PC-3 (cell line): Measurements from ENCODE around the gene CTNNA2. TPM values are rescaled to one million over a fixed set of nuclear protein-coding genes. Genes with fewer than 3 reads are reported as not detected.

Experiments
- ATAC-seq: fragments of 200-7000 bp; cut with Tn5 transposase; 2 replicates; pipeline ENCODE4 v1.9.1; 2020; ENCODE audit warnings: mild to moderate bottlenecking, moderate library complexity
- BruUV-seq: library from RNA; stranded (reverse); fragments of 400-500 nt; replicated peaks from 2 replicates; lab custom pipeline; 2021; lab: Mats Ljungman, UMichigan
- CTCF ChIA-PET: fragments of 300-600 bp; sonication (Branson Sonifier 250); formaldehyde crosslinking; loops from one replicate; lab custom pipeline; 2022; ENCODE audit warnings: antibody characterized with exemption; lab: Charles Lee
- POLR2A ChIA-PET: fragments of 300-600 bp; sonication (Branson Sonifier 250); formaldehyde crosslinking; loops from one replicate; lab custom pipeline; 2022; ENCODE audit warnings: antibody characterized with exemption; ENCODE audit not compliant: unreplicated experiment; lab: Charles Lee
- DNase-seq: peaks from one replicate; pipeline ENCODE4 v3.0.0-alpha.2; 2015
- H2AFZ ChIP-seq: fragments of 300-600 bp; sonication (generic); 2 replicates; pipeline ENCODE4 v1.6.0; 2016; ENCODE audit warnings: antibody characterized with exemption, low read length
- H3F3A ChIP-seq: fragments of 300-600 bp; sonication (generic); one replicate; pipeline ENCODE4 v1.6.0; 2017; ENCODE audit warnings: antibody characterized with exemption, low read length, control low read depth, mild to moderate bottlenecking; ENCODE audit not compliant: unreplicated experiment
- H3K27ac ChIP-seq: fragments of 300-600 bp; sonication (generic); 2 replicates; pipeline ENCODE4 v1.5.1; 2016; ENCODE audit warnings: mild to moderate bottlenecking, low read length
- H3K27me3 ChIP-seq: fragments of 300-600 bp; sonication (generic); 2 replicates; pipeline ENCODE4 v1.6.1; 2016; ENCODE audit warnings: low read length, mixed read lengths
- H3K36me3 ChIP-seq: fragments of 300-600 bp; sonication (generic); 2 replicates; pipeline ENCODE4 v1.6.1; 2016; ENCODE audit warnings: low read depth, mixed run types, low read length, mixed read lengths
- H3K4me1 ChIP-seq: fragments of 300-600 bp; sonication (generic); 2 replicates; pipeline ENCODE4 v1.5.1; 2016; ENCODE audit warnings: low read length; ENCODE audit not compliant: insufficient read depth
- H3K4me2 ChIP-seq: fragments of 300-600 bp; sonication (generic); 2 replicates; pipeline ENCODE4 v1.6.0; 2016; ENCODE audit warnings: low read length
- H3K4me3 ChIP-seq: fragments of 300-600 bp; sonication (generic); 2 replicates; pipeline ENCODE4 v1.5.1; 2016; ENCODE audit warnings: mild to moderate bottlenecking, low read length, mixed read lengths
- H3K79me2 ChIP-seq: fragments of 300-600 bp; sonication (generic); 2 replicates; pipeline ENCODE4 v1.6.1; 2017; ENCODE audit warnings: low read length, mixed read lengths
- H3K9ac ChIP-seq: fragments of 300-600 bp; sonication (generic); 2 replicates; pipeline ENCODE4 v1.6.0; 2016; ENCODE audit warnings: mild to moderate bottlenecking, low read length
- H3K9me2 ChIP-seq: fragments of 300-600 bp; sonication (generic); replicated peaks from 2 replicates; pipeline ENCODE4 v1.6.1; 2016; ENCODE audit warnings: mixed run types, low read length, mixed read lengths
- H3K9me3 ChIP-seq: fragments of 300-600 bp; sonication (generic); 2 replicates; pipeline ENCODE4 v1.6.1; 2016; ENCODE audit warnings: low read length, mixed read lengths
- H4K20me1 ChIP-seq: fragments of 300-600 bp; sonication (generic); 2 replicates; pipeline ENCODE4 v1.6.1; 2016; ENCODE audit warnings: low read length, mixed read lengths
- EZH2 ChIP-seq: fragments of 300-600 bp; sonication (generic); IDR thresholded peaks from one replicate; pipeline ENCODE4 v1.6.1; 2017; ENCODE audit warnings: antibody characterized with exemption, mild to moderate bottlenecking, low read length; ENCODE audit not compliant: unreplicated experiment
- EZH2phosphoT487 ChIP-seq: fragments of 300-600 bp; sonication (generic); IDR thresholded peaks from 2 replicates; pipeline ENCODE4 v1.6.1; 2018; ENCODE audit warnings: mild to moderate bottlenecking, antibody characterized with exemption, low read length, borderline replicate concordance
- intact Hi-C: fragments of 100-400 bp; cut with micrococcal nuclease; formaldehyde crosslinking; loops from 2 replicates; pipeline ENCODE4 v1.9.0; 2023
- total RNA-seq: library from RNA; depleted of rRNA; stranded (reverse); fragments of >200 nt; gene quantifications from 2 replicates; pipeline ENCODE4 v1.2.3, GENCODE V29; 2014
- TF ChIP-seq, protein P1 (sequence below): fragments of 300-600 bp; sonication (generic); conservative IDR thresholded peaks from 2 replicates; pipeline ENCODE4 v1.5.1; 2017; ENCODE audit warnings: antibody characterized with exemption, low read depth, mild to moderate bottlenecking, low read length

Gene CTNNA2
- total RNA-seq, 1 experiment from 2014 or later = not detected

DNA sequence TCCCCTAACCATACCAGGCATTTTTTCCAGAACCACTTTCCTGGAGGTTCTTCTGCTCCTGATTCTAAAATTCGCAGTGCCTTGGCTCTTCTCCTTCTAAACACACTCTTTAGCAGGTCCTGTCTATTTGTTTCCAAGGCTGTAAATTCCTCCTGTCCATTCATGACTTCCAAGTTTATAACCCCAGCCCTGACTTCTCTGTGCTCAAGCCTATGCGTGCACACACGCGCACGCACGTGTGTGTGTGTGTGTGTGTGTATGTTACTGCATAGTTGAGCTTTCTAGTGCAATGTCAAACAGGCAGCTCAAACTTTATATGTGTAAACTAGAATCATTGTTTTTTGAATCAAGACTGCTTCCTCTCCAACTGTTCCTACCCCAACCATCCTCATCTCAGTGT lies 454.0 kb downstream of the CTNNA2 start:
- Histone ChIP-seq H3K4me1 (no peaks in the 10 kb centered on the region), H2AFZ (no peak overlapping the region), H3K4me3 (no peak overlapping the region), H4K20me1 (no peaks in the 10 kb centered on the region), H3K27ac (no peak overlapping the region), H3K79me2 (no peaks in the 10 kb centered on the region), H3K4me2 (no peak overlapping the region), H3K9me2 (no peaks in the 10 kb centered on the region), H3K9me3 (peaks cover 4% of the 10 kb centered on the region; the same call in 1 of the 2 replicates), H3K9ac (no peak overlapping the region), H3K27me3 (no peaks in the 10 kb centered on the region), H3K36me3 (no peaks in the 10 kb centered on the region), H3F3A (no peaks in the 10 kb centered on the region)
- ChIA-PET POLR2A (no interaction called here), CTCF (no interaction called here)
- no TSS peak for BruUV-seq
- no peak for TF ChIP-seq EZH2phosphoT487
- ATAC-seq = no peak
- intact Hi-C loops = no loop called here
- no peak for DNase-seq

DNA sequence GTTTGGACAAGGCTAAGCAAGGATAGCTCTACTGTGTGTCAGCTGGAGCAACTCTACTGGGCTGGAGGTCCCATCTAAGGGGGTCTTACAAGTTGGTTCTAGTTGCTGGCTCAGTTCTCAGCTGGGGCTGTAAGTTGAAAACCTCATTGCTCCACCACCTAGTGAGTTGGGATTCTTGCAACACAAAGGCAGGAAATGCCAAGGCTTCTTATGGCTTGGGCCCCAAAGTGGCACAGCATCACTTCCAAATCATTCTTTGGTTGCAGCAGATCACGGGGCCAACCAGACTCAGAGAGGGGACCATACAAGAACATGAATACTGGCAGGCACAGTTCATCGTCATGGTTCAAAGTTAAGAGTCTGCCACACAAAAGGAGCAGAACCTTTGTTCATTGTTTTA lies 459.0 kb downstream of the CTNNA2 start:
- Histone ChIP-seq H3K9me3 (no peaks in the 10 kb centered on the region), H3K36me3 (no peaks in the 10 kb centered on the region), H4K20me1 (no peaks in the 10 kb centered on the region), H3K4me3 (no peak overlapping the region), H3K9me2 (no peaks in the 10 kb centered on the region), H3K4me1 (no peaks in the 10 kb centered on the region), H3F3A (no peaks in the 10 kb centered on the region), H3K79me2 (no peaks in the 10 kb centered on the region), H3K9ac (no peak overlapping the region), H3K27ac (no peak overlapping the region), H2AFZ (no peak overlapping the region), H3K27me3 (no peaks in the 10 kb centered on the region), H3K4me2 (no peak overlapping the region)
- CTCF ChIA-PET = no interaction called here
- BruUV-seq = no TSS peak
- TF ChIP-seq EZH2 = no peak
- TF ChIP-seq, protein P1, sequence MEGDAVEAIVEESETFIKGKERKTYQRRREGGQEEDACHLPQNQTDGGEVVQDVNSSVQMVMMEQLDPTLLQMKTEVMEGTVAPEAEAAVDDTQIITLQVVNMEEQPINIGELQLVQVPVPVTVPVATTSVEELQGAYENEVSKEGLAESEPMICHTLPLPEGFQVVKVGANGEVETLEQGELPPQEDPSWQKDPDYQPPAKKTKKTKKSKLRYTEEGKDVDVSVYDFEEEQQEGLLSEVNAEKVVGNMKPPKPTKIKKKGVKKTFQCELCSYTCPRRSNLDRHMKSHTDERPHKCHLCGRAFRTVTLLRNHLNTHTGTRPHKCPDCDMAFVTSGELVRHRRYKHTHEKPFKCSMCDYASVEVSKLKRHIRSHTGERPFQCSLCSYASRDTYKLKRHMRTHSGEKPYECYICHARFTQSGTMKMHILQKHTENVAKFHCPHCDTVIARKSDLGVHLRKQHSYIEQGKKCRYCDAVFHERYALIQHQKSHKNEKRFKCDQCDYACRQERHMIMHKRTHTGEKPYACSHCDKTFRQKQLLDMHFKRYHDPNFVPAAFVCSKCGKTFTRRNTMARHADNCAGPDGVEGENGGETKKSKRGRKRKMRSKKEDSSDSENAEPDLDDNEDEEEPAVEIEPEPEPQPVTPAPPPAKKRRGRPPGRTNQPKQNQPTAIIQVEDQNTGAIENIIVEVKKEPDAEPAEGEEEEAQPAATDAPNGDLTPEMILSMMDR = no peak
- TF ChIP-seq EZH2phosphoT487 = no peak
- intact Hi-C loops = no loop called here
- ATAC-seq = no peak
- POLR2A ChIA-PET = no interaction called here
- no peak for DNase-seq

DNA sequence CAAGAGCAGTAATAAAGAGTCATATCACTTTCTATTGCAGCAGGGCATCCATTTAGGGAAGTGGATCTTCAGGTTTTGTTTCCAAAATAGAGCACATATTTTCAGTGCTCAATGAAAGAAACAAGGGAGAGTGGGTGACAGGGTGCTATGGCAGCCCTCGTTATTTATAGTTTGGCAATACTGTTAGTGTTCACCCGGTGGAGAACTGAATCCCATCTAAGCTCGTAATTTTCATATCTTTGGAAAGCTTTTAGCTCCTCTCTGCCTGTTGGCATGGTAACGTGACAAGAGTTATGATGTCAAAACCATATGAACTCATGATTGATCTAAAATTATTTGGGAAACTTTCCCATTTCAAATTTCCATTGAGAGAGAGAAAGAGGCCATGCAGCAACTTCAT lies 459.8 kb downstream of the CTNNA2 start:
- POLR2A ChIA-PET = no interaction called here
- ATAC-seq = no peak

More for the DNA sequence above, 459.8 kb downstream of the CTNNA2 start:
- TF ChIP-seq, protein P1 = no peak
- TF ChIP-seq EZH2phosphoT487 (no peak), EZH2 (no peak)
- Histone ChIP-seq H3K36me3 (no peaks in the 10 kb centered on the region), H3K9ac (no peak overlapping the region), H3K4me2 (no peak overlapping the region), H3K4me3 (no peak overlapping the region), H3K27ac (no peak overlapping the region), H3K4me1 (no peaks in the 10 kb centered on the region), H3K9me3 (no peaks in the 10 kb centered on the region), H3F3A (no peaks in the 10 kb centered on the region), H3K9me2 (no peaks in the 10 kb centered on the region), H3K79me2 (no peaks in the 10 kb centered on the region), H4K20me1 (no peaks in the 10 kb centered on the region), H3K27me3 (no peaks in the 10 kb centered on the region), H2AFZ (no peak overlapping the region)
- no TSS peak for BruUV-seq
- DNase-seq = no peak
- intact Hi-C loops = no loop called here
- CTCF ChIA-PET = no interaction called here
